Mesendoderm (in vitro differentiated cells): ENCODE data around the gene MAGI2.

Source experiments
- DNase-seq: peaks from one replicate; pipeline ENCODE4 v3.0.0; 2013
- H2AK5ac ChIP-seq: 2 replicates; pipeline ENCODE4 v1.6.1; 2013; ENCODE audit warnings: low read length, inconsistent platforms
- H2BK120ac ChIP-seq: 2 replicates; pipeline ENCODE4 v1.6.1; 2013; ENCODE audit warnings: low read depth, mild to moderate bottlenecking, low read length, moderate library complexity, mixed read lengths
- H2BK15ac ChIP-seq: replicated peaks from 2 replicates; pipeline ENCODE4 v1.6.1; 2013; ENCODE audit warnings: low read depth, mild to moderate bottlenecking, moderate library complexity
- H2BK5ac ChIP-seq: 2 replicates; pipeline ENCODE4 v1.6.1; 2013; ENCODE audit warnings: low read length, inconsistent platforms
- H3K18ac ChIP-seq: 2 replicates; pipeline ENCODE4 v1.6.1; 2013; ENCODE audit warnings: mild to moderate bottlenecking, low read length, mixed read lengths
- H3K23ac ChIP-seq: one replicate; pipeline ENCODE4 v1.6.1; 2013; ENCODE audit warnings: low read length
- H3K27ac ChIP-seq: 2 replicates; pipeline ENCODE4 v1.5.1; 2013; ENCODE audit warnings: low read depth, mild to moderate bottlenecking, inconsistent platforms, low read length, moderate library complexity
- H3K27me3 ChIP-seq: 2 replicates; pipeline ENCODE4 v1.6.1; 2013; ENCODE audit warnings: low read length, control low read depth, mild to moderate bottlenecking, inconsistent platforms; ENCODE audit not compliant: insufficient read depth, poor library complexity
- H3K36me3 ChIP-seq: 2 replicates; pipeline ENCODE4 v1.6.1; 2013; ENCODE audit warnings: low read length, inconsistent platforms; ENCODE audit not compliant: control insufficient read depth, insufficient read depth
- H3K4ac ChIP-seq: one replicate; pipeline ENCODE4 v1.6.1; 2013; ENCODE audit warnings: low read depth, mild to moderate bottlenecking, low read length, moderate library complexity
- H3K4me1 ChIP-seq: 2 replicates; pipeline ENCODE4 v1.6.1; 2013; ENCODE audit warnings: low read depth, low read length, inconsistent platforms; ENCODE audit not compliant: control insufficient read depth
- H3K4me2 ChIP-seq: 2 replicates; pipeline ENCODE4 v1.6.1; 2013; ENCODE audit warnings: low read length
- H3K4me3 ChIP-seq: 2 replicates; pipeline ENCODE4 v1.5.1; 2013; ENCODE audit warnings: mild to moderate bottlenecking, low read length
- H3K56ac ChIP-seq: one replicate; pipeline ENCODE4 v1.6.1; 2013; ENCODE audit warnings: low read length
- H3K79me1 ChIP-seq: 2 replicates; pipeline ENCODE4 v1.6.1; 2013; ENCODE audit warnings: low read length, inconsistent platforms
- H3K79me2 ChIP-seq: 2 replicates; pipeline ENCODE4 v1.6.1; 2013; ENCODE audit warnings: mild to moderate bottlenecking, low read length; ENCODE audit not compliant: control insufficient read depth, insufficient read depth
- H3K9ac ChIP-seq: 2 replicates; pipeline ENCODE4 v1.6.1; 2013; ENCODE audit warnings: low read length, inconsistent platforms
- H4K5ac ChIP-seq: one replicate; pipeline ENCODE4 v1.6.1; 2013; ENCODE audit warnings: low read length
- H4K8ac ChIP-seq: one replicate; pipeline ENCODE4 v1.6.1; 2013; ENCODE audit warnings: low read depth, mild to moderate bottlenecking, control low read depth, low read length, moderate library complexity
- WGBS: extraction: QIAGEN DNeasy Blood & Tissue Kit; methylation state at CpG from one replicate; pipeline ENCODE4 v1.1.7; 2013; ENCODE audit warnings: low lambda C conversion rate, missing lambda C conversion rate; ENCODE audit not compliant: insufficient coverage; ENCODE audit errors: extremely low coverage; 5-methylcytosine and 5-hydroxymethylcytosine counted together

MAGI2 gene

DNA sequence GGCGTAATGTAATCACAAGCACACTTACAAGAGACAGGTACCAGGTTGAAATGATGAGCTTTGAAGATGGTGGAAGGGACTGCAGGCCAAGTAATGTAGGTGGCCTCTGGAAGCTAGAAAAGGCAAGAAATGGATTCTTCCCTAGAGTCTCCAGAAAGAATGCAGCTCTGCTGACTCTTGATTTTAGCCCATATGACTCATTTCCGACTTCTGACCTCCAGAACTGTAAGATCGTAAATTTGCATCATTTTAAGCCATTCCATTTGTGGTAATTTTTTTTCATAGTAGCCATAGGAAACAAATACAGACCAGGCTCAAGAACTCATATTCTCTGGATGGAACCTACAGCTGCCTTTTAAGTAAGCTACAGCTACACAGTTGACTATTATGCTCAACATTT is 315.5 kb downstream of the MAGI2 start:
- Histone ChIP-seq H3K27ac (no peak overlapping the region), H2BK5ac (no peak overlapping the region), H3K18ac (no peak overlapping the region), H2BK120ac (no peak overlapping the region), H3K4ac (no peak overlapping the region), H2BK15ac (no peak overlapping the region), H3K56ac (no peak overlapping the region), H3K4me3 (no peak overlapping the region), H3K36me3 (no peaks in the 10 kb centered on the region), H3K9ac (no peak overlapping the region), H3K79me1 (no peaks in the 10 kb centered on the region), H3K23ac (no peak overlapping the region), H4K8ac (no peak overlapping the region), H3K27me3 (no peaks in the 10 kb centered on the region), H4K5ac (no peak overlapping the region), H3K4me2 (no peak overlapping the region), H3K4me1 (no peaks in the 10 kb centered on the region), H3K79me2 (no peaks in the 10 kb centered on the region), H2AK5ac (no peak overlapping the region)
- DNase-seq: no peak
- WGBS: no CpG with 5 or more reads among the region's 3 CpGs

DNA sequence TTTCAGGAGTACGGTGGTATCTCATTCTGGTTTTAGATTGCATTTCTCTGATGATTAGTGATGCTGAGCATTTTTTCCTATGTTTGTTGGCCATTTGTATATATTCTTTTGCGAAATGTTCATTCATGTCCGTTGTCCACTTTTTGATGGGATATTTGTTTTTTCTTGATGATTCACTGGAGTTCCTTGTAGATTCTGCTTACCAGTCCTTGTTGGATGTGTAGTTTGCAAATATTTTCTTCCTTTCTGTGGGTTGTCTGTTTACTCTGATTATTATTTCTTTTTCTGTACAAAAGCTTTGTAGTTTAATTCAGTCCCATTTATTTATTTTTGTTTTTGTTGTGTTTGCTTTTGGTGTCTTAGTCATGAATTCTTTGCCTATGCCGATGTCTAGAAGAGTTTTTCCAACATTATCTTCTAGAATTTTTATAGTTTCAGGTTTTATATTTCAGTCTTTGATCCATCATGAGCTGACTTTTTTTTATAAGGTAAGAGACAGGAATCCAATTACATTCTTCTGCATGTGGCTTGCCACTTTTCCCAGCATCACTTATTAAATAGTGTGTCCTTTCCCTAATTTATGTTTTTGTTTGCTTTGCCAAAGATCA is 320.5 kb downstream of the MAGI2 start:
- no peaks in the 10 kb centered on the region for H3K4me1 ChIP-seq
- no peak overlapping the region for H3K9ac ChIP-seq
- H4K5ac ChIP-seq: no peak overlapping the region
- H4K8ac ChIP-seq: no peak overlapping the region
- H2BK120ac ChIP-seq: no peak overlapping the region
- H3K18ac ChIP-seq: no peak overlapping the region
- H3K79me2 ChIP-seq: no peaks in the 10 kb centered on the region
- H3K56ac ChIP-seq: no peak overlapping the region
- no peak overlapping the region for H3K4me2 ChIP-seq
- no peak for DNase-seq
- H3K23ac ChIP-seq: no peak overlapping the region
- H2BK15ac ChIP-seq: no peak overlapping the region
- no peak overlapping the region for H2BK5ac ChIP-seq
- no CpG with 5 or more reads among the region's 4 CpGs for WGBS
- no peaks in the 10 kb centered on the region for H3K36me3 ChIP-seq
- no peak overlapping the region for H3K27ac ChIP-seq
- no peaks in the 10 kb centered on the region for H3K79me1 ChIP-seq
- no peak overlapping the region for H3K4me3 ChIP-seq
- H3K27me3 ChIP-seq: no peaks in the 10 kb centered on the region
- H3K4ac ChIP-seq: no peak overlapping the region
- no peak overlapping the region for H2AK5ac ChIP-seq

DNA sequence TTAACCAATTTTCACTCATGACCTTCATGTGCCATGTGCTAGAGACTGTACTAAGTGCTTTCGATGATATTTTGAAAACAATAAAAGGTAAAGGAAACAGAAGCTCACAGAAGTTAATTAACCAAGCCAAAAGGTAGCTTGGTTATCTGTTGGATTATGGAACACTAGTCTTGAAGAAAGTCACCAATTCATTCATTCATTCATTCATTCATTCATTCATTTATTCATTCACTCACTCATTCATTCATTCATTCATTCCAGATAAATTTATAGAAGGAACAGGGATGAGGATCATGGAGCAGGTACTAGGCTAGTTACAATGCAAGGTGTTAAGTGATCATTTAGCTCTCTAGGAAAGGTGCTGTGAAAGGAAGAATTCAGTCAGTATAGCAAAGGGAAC is 322.8 kb downstream of the MAGI2 start:
- no peak overlapping the region for H2BK15ac ChIP-seq
- H4K5ac ChIP-seq: no peak overlapping the region
- no peak overlapping the region for H3K9ac ChIP-seq
- no peak overlapping the region for H3K27ac ChIP-seq
- no peak overlapping the region for H3K4me2 ChIP-seq
- no peak overlapping the region for H4K8ac ChIP-seq
- H3K4me1 ChIP-seq: no peaks in the 10 kb centered on the region
- H3K23ac ChIP-seq: no peak overlapping the region
- H3K56ac ChIP-seq: no peak overlapping the region
- H3K79me2 ChIP-seq: no peaks in the 10 kb centered on the region
- WGBS: no CpG with 5 or more reads among the region's 1 CpG
- H3K79me1 ChIP-seq: no peaks in the 10 kb centered on the region
- H3K36me3 ChIP-seq: no peaks in the 10 kb centered on the region
- no peaks in the 10 kb centered on the region for H3K27me3 ChIP-seq
- no peak overlapping the region for H2AK5ac ChIP-seq
- H2BK120ac ChIP-seq: no peak overlapping the region
- no peak overlapping the region for H2BK5ac ChIP-seq
- H3K18ac ChIP-seq: no peak overlapping the region
- H3K4ac ChIP-seq: no peak overlapping the region
- no peak overlapping the region for H3K4me3 ChIP-seq
- no peak for DNase-seq

DNA sequence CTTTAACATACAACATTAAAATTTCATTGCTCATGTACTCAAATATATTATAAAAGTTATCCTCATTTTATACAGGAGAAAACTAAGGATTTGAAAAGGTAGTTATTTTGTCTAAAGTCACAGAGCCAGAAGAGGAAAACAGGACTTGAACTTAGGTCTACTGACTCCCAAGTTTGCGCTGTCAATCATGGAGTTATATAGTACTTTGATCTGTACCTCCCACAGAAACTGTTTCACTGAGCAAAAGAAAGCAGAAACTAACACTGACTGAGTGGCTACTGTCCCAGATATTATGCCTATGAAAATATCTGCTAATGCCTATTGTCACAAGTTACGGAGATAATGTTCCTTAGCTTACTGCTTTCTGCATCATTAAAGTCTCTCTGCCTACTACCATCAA is 329.1 kb downstream of the MAGI2 start:
- no peak overlapping the region for H2BK15ac ChIP-seq
- no peak overlapping the region for H3K56ac ChIP-seq
- H4K8ac ChIP-seq: no peak overlapping the region
- H3K4me2 ChIP-seq: no peak overlapping the region
- H3K79me1 ChIP-seq: no peaks in the 10 kb centered on the region
- no peak overlapping the region for H2BK5ac ChIP-seq
- no peak overlapping the region for H3K9ac ChIP-seq
- H3K4ac ChIP-seq: no peak overlapping the region
- H4K5ac ChIP-seq: no peak overlapping the region
- WGBS: no CpG with 5 or more reads among the region's 2 CpGs
- no peaks in the 10 kb centered on the region for H3K79me2 ChIP-seq
- H3K4me1 ChIP-seq: no peaks in the 10 kb centered on the region
- DNase-seq: no peak
- H2BK120ac ChIP-seq: no peak overlapping the region
- H2AK5ac ChIP-seq: no peak overlapping the region
- no peak overlapping the region for H3K23ac ChIP-seq
- no peak overlapping the region for H3K4me3 ChIP-seq
- H3K27ac ChIP-seq: no peak overlapping the region
- H3K18ac ChIP-seq: no peak overlapping the region
- H3K27me3 ChIP-seq: no peaks in the 10 kb centered on the region
- no peaks in the 10 kb centered on the region for H3K36me3 ChIP-seq

DNA sequence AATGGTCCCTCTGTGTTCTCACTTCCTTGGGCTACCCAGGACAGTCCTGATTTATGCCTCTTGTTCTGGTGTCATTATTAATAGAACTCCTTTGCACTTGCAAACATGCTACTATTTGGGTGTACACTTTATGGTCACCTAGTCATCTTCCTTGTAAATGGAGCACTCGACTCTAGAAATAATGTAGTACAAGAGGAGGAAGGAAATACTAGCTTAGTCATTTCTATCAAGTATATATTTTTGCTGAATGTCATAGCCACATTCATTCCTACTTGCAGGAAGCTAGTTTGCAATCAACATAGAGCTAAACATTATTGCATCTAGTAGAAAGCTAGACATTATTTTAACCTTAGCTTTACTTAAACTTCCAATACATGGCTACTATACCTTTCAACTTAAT is 335.3 kb downstream of the MAGI2 start:
- Histone ChIP-seq H3K4me3 (no peak overlapping the region), H4K8ac (no peak overlapping the region), H3K56ac (no peak overlapping the region), H3K18ac (no peak overlapping the region), H3K4me1 (no peaks in the 10 kb centered on the region), H3K27ac (no peak overlapping the region), H4K5ac (no peak overlapping the region), H3K79me2 (no peaks in the 10 kb centered on the region), H3K4me2 (no peak overlapping the region), H3K27me3 (no peaks in the 10 kb centered on the region), H2AK5ac (no peak overlapping the region), H3K23ac (no peak overlapping the region), H3K36me3 (no peaks in the 10 kb centered on the region), H2BK15ac (no peak overlapping the region), H3K4ac (no peak overlapping the region), H2BK5ac (no peak overlapping the region), H2BK120ac (no peak overlapping the region), H3K9ac (no peak overlapping the region), H3K79me1 (no peaks in the 10 kb centered on the region)
- no CpG with 5 or more reads among the region's 1 CpG for WGBS
- no peak for DNase-seq

DNA sequence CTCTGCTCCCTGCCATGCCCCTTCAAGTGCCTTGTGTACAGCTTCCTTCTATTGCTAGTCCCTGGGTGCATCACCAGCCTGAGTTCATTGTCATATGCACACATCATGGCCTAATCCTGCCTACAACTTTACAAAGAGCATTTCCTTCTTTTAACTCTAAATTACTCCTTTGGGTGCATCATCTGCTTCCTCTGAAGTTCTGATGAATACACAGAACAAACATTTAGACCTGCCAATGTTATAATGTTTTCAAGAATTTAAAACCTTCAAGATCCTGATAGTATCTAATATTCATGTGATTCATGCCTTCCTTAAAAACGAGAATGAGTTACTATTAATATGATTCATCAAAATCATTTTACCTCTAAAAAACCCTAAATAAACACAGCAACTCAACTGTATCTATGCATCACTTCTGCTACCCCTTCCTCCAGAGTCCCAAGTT is 357.1 kb downstream of the MAGI2 start:
- no peaks in the 10 kb centered on the region for H3K36me3 ChIP-seq
- H3K27ac ChIP-seq: no peak overlapping the region
- H3K79me1 ChIP-seq: no peaks in the 10 kb centered on the region
- H3K56ac ChIP-seq: no peak overlapping the region
- H3K23ac ChIP-seq: no peak overlapping the region
- H3K4ac ChIP-seq: no peak overlapping the region
- H2BK120ac ChIP-seq: no peak overlapping the region
- no peak overlapping the region for H4K5ac ChIP-seq
- no peak overlapping the region for H3K4me3 ChIP-seq
- no peak overlapping the region for H2AK5ac ChIP-seq
- no peaks in the 10 kb centered on the region for H3K27me3 ChIP-seq
- H3K18ac ChIP-seq: no peak overlapping the region
- no peaks in the 10 kb centered on the region for H3K79me2 ChIP-seq
- no peak overlapping the region for H4K8ac ChIP-seq
- no peaks in the 10 kb centered on the region for H3K4me1 ChIP-seq
- no peak overlapping the region for H3K9ac ChIP-seq
- H3K4me2 ChIP-seq: no peak overlapping the region
- H2BK5ac ChIP-seq: no peak overlapping the region
- H2BK15ac ChIP-seq: no peak overlapping the region
- DNase-seq: no peak
- WGBS: 100% methylated on average over 1 of the region's 1 CpG
